Keratinocyte (primary cell): ENCODE measurements around the gene ZG16B. TPM values are rescaled to one million over a fixed set of nuclear protein-coding genes. Genes with fewer than 3 reads are reported as not detected.
A peak's percentile ranks its signal among the peaks of the same experiment; 100 is the strongest.

Experiments used
- DNase-seq: peaks from one replicate; pipeline ENCODE4 v3.0.0-alpha.2; 2011; ENCODE audit warnings: low read depth, missing footprints, low spot score
- FAIRE-seq: peaks from 2 replicates; lab custom pipeline; 2011; peaks lifted over from hg19 to GRCh38; lab: Jason Lieb, UNC
- H2AFZ ChIP-seq: 2 replicates; pipeline ENCODE4 v1.6.0; 2012; ENCODE audit warnings: low read length, control low read depth, inconsistent platforms; ENCODE audit not compliant: control insufficient read depth
- H3K27ac ChIP-seq: 2 replicates; pipeline ENCODE4 v1.5.1; 2011; ENCODE audit warnings: low read length; ENCODE audit not compliant: control insufficient read depth, insufficient read depth
- H3K27me3 ChIP-seq: 3 replicates; pipeline ENCODE4 v1.6.0; 2011; ENCODE audit warnings: low read length; ENCODE audit not compliant: control insufficient read depth, insufficient read depth; ENCODE audit errors: extremely low read depth
- H3K36me3 ChIP-seq, 2 experiments: 2 replicates in 1 of 2; 3 replicates in 1 of 2; pipeline ENCODE4 v1.5.1; 2011; ENCODE audit warnings: low read length in 2 of 2, mild to moderate bottlenecking in 1 of 2; ENCODE audit not compliant: control insufficient read depth in 2 of 2, insufficient read depth in 2 of 2; ENCODE audit errors: extremely low read depth in 1 of 2
- H3K4me1 ChIP-seq: 3 replicates; pipeline ENCODE4 v1.5.1; 2011; ENCODE audit warnings: low read length; ENCODE audit not compliant: control insufficient read depth, insufficient read depth; ENCODE audit errors: extremely low read depth
- H3K4me2 ChIP-seq: 3 replicates; pipeline ENCODE4 v1.6.0; 2011; ENCODE audit warnings: low read depth, low read length; ENCODE audit not compliant: control insufficient read depth, insufficient read depth; ENCODE audit errors: extremely low read depth
- H3K4me3 ChIP-seq, 3 experiments: fragments of 200-600 bp in 1 of 3; sonication (generic) in 1 of 3; 2 replicates in 2 of 3; 3 replicates in 1 of 3; pipeline ENCODE4 v1.5.1; 2011 to 2016; ENCODE audit warnings: low read length in 3 of 3, mild to moderate bottlenecking in 3 of 3, control low read depth in 2 of 3, inconsistent platforms in 1 of 3, low read depth in 1 of 3, mixed read lengths in 1 of 3, mixed run types in 1 of 3, moderate library complexity in 1 of 3; ENCODE audit not compliant: control insufficient read depth in 2 of 3, insufficient read depth in 2 of 3; ENCODE audit errors: extremely low read depth in 1 of 3
- H3K79me2 ChIP-seq: 2 replicates; pipeline ENCODE4 v1.6.0; 2012; ENCODE audit warnings: low read length; ENCODE audit not compliant: control insufficient read depth, insufficient read depth
- H3K9ac ChIP-seq: 3 replicates; pipeline ENCODE4 v1.6.0; 2011; ENCODE audit warnings: low read length; ENCODE audit not compliant: control insufficient read depth, insufficient read depth; ENCODE audit errors: extremely low read depth
- H3K9me1 ChIP-seq: 3 replicates; pipeline ENCODE4 v1.6.0; 2011; ENCODE audit warnings: low read length; ENCODE audit not compliant: control insufficient read depth, insufficient read depth; ENCODE audit errors: extremely low read depth
- H3K9me3 ChIP-seq: 2 replicates; pipeline ENCODE4 v1.5.1; 2012; ENCODE audit warnings: low read depth, low read length; ENCODE audit not compliant: control insufficient read depth
- H4K20me1 ChIP-seq: 3 replicates; pipeline ENCODE4 v1.6.0; 2011; ENCODE audit warnings: low read length; ENCODE audit not compliant: control insufficient read depth, insufficient read depth; ENCODE audit errors: extremely low read depth
- CTCF ChIP-seq, 3 experiments: IDR thresholded peaks in 1 of 3; conservative IDR thresholded peaks in 1 of 3; optimal IDR thresholded peaks in 1 of 3; 2 replicates in 2 of 3; 3 replicates in 1 of 3; pipeline versions ENCODE3 to v1.5.1; 2011; ENCODE audit warnings: low read length in 3 of 3, mild to moderate bottlenecking in 3 of 3, moderate library complexity in 2 of 3, control low read depth in 1 of 3, inconsistent platforms in 1 of 3; ENCODE audit not compliant: insufficient read depth in 2 of 3; ENCODE audit errors: extremely low read depth in 1 of 3
- EZH2 ChIP-seq: IDR thresholded peaks from one replicate; pipeline ENCODE4 v1.6.1; 2012; ENCODE audit warnings: inconsistent platforms, mild to moderate bottlenecking, low read length, moderate library complexity
- dilution Hi-C: fragments of 300-500 bp; cut with MboI; formaldehyde crosslinking; loops from one replicate; pipeline ENCODE4 v1.7.0; 2020; ENCODE audit warnings: low sequenced_read_pairs; ENCODE audit not compliant: extremely low pct_ligation_motif_present
- polyA plus RNA-seq, 5 experiments: library from polyadenylated mRNA; depleted of rRNA in 3 of 5; stranded (reverse) in 3 of 5; stranded (forward) in 1 of 5; unstranded in 1 of 5; fragments of >200 nt; gene quantifications; 1 replicate in 1 of 5; 2 replicates in 3 of 5; 3 replicates in 1 of 5; pipeline versions ENCODE4 v1.2.1 to v1.2.3, GENCODE V29; 2011 to 2012; ENCODE audit warnings: missing spikeins in 2 of 5, low read depth in 1 of 5, low replicate concordance in 1 of 5

ZG16B gene
- polyA plus RNA-seq, 1 donor (not counting 4 experiments of a cell fraction or from before 2014, with no cell fraction given), result 2.1 TPM

- no peak overlapping the region for H3K4me3 ChIP-seq
- DNase-seq (no peak), FAIRE-seq (peak; percentile 56)
- no peaks in the 10 kb centered on the region for H3K36me3 ChIP-seq
- peak overlapping the region; percentile 63 for H3K4me2 ChIP-seq
- peak overlapping the region; percentile 5 for H3K9ac ChIP-seq
- peaks cover 26% of the 10 kb centered on the region for H3K4me1 ChIP-seq
- no peaks in the 10 kb centered on the region for H3K9me1 ChIP-seq
- H3K27ac ChIP-seq, result peak overlapping the region; percentile 37
- dilution Hi-C loops, result no loop called here
- H3K27me3 ChIP-seq, result peaks cover 15% of the 10 kb centered on the region
- H4K20me1 ChIP-seq, result no peaks in the 10 kb centered on the region
- no peak overlapping the region for H2AFZ ChIP-seq
- TF ChIP-seq CTCF (optimal IDR thresholded peaks at IDR 0.05 in 1 of 3, IDR thresholded peaks at IDR 0.05 in 1 of 3, conservative IDR thresholded peaks at IDR 0.05 in 1 of 3; ENCODE audit: extremely low read depth in 1 of 3, insufficient read depth in 2 of 3, low read length in 3 of 3), result no peak
- TF ChIP-seq EZH2, result no peak
- H3K9me3 ChIP-seq, result no peaks in the 10 kb centered on the region
- H3K79me2 ChIP-seq, result no peaks in the 10 kb centered on the region
Observed at GRCh38 chr16:2836646-2837508, 6.8 kb downstream of the ZG16B start.

DNA sequence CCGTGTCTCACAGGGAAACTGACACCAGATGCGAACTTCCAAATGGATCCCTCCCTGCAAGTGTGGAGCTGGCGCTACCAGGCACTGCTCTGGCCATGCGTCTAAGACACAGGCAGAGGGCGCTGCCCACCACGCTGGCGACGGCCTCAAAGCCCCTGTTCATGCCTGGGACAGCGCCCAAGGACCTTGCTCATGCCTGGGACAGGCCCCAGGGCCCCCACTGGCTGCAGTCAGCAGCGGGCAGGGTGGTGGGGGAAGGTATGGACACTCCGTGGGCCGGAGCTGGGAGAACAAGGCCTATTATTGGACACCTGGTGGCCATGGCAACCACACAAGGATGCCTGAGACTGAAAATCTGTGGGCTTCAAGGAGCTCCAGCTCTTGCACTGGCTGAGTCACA is 8.8 kb downstream of the ZG16B start:
- dilution Hi-C loops, result no loop called here
- H3K4me2 ChIP-seq, result no peak overlapping the region
- no peak overlapping the region for H2AFZ ChIP-seq
- H3K9ac ChIP-seq, result no peak overlapping the region
- no peaks in the 10 kb centered on the region for H3K36me3 ChIP-seq
- H3K27ac ChIP-seq, result no peak overlapping the region
- H3K27me3 ChIP-seq, result no peaks in the 10 kb centered on the region
- DNase-seq (no peak), FAIRE-seq (peak; percentile 59)
- no peak for TF ChIP-seq EZH2
- TF ChIP-seq CTCF (optimal IDR thresholded peaks at IDR 0.05 in 1 of 3, IDR thresholded peaks at IDR 0.05 in 1 of 3, conservative IDR thresholded peaks at IDR 0.05 in 1 of 3; ENCODE audit: extremely low read depth in 1 of 3, insufficient read depth in 2 of 3, low read length in 3 of 3), result peak; percentile 92 to 99 (median 97)
- no peaks in the 10 kb centered on the region for H4K20me1 ChIP-seq
- no peaks in the 10 kb centered on the region for H3K9me3 ChIP-seq
- H3K4me3 ChIP-seq, result no peak overlapping the region
- no peaks in the 10 kb centered on the region for H3K9me1 ChIP-seq
- no peaks in the 10 kb centered on the region for H3K79me2 ChIP-seq
- peaks cover 26% of the 10 kb centered on the region for H3K4me1 ChIP-seq
